ENCODE measurements around the gene HOXD10. TPM values are rescaled to one million over a fixed set of nuclear protein-coding genes. Genes with fewer than 3 reads are reported as not detected.

Gene HOXD10
- polyA plus RNA-seq, 1 donor, result 0.24 TPM

DNA sequence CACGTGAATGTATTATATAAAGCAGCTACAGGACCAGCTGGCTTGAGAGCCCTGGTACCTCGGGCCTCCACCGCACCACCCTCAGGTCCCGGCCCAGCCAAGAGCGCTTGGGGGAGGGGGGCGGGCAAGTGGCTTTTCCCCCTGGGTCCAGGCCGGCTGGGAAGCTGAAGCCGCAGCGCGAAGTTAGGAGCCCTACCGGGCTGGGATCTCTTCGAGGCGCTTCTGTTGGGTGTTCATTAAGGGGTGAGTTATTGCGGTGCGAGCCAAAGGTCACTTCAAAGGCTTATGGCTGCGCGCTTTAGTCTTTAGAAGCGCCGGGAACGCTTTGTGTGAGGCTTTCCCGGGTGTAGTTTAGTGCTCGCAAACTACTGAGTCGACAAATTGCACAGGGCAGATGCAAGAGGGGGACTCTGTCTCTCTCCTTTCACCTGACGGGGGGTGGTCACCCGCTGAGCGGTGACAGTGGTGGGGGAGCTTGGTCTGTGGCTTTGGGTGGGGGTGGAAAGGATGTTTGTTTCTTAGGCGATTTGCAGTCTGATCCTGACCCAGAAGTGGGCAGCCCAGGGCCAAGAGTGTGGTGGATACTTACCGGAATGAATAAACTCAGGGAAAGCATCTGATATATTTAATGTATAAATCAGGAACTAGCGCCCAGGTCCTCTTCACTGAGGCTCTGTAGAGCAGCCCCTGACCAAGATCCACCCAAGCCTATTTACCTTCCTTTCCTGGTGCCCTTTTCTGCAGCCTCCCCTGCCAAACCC, 46.5 kb downstream of the HOXD10 start:
- DNase-seq (ENCODE audit: low read depth), result no peak

DNA sequence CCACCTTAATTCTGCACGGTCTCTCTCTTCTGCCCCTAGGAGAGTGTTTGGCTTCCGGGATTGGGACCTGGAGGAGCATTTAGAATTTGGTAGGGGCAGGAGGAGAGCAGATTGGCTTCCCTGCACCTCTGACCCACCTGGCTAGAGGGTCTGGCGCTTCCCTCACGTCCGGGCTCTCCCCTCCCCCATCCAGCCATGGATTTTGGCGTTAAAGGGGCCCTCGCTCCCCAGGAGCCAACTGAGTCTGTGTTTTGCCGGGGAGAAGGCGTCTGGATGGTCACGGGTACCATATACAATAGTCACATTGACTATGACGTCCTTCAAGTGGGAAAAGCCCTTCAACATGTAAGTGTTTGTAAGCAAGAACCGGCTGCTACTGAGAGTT, 47.1 kb downstream of the HOXD10 start:
- DNase-seq (ENCODE audit: low read depth), result no peak

DNA sequence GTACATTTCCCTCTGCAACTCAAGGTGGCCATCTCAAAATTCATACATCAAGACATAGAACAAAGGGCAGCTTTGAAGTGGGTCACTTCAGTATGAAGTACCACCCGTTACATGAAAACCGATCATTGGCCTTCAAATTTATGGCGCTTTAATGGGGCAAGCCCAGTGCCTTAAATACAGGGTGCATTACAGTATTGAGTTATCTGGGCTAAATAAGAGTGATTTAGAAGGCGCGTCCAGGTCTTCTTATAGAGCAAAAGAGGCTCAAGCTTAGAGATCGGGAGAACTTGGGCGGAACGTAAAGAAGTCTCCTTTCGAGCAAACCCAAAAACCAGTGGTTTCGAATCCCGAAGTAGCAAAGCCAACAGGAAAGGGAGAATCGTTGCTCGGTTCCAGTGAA, 47.6 kb downstream of the HOXD10 start:
- no peak for DNase-seq (ENCODE audit: low read depth)

DNA sequence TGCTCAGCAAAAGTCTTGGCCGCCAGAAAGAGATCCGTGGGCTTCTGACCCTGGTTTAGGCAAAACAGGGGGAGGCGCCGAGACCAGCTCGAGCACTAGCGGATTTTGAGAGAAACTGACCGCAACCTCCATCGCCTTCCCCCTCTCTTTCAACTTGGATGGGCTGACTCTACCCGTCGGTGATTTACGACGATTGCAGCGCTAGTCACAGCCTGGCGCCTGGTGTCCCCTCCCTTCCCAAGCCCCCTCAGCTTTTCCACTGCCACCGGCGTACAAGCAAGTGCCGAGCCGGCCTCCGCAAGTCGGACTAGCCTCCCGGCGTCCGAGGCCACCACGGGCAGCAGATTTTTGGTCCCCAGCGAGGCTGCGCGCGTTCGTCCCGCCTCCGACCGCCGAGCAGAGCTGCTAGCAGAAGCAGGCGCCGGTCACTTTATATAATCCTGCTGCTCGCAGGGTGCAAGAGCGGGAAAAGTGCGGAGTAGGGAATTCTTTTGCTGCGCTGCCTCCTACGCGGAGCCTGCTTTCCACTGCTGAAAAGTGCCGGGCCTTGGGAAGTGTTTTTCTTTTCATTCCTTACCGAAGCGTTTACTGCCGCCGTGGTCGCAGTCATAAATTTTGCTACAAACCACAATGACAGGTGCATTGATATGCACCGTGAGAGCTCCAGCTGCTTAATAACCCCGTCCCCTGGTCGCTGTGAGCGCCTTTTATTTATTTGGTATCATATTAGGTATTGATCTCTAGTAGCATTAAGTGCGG, 48.2 kb downstream of the HOXD10 start:
- no peak for DNase-seq (ENCODE audit: low read depth)

GRCh38 chr2:176165370-176166050, 48.9 kb downstream of the HOXD10 start:
- no peak for DNase-seq (ENCODE audit: low read depth)

GRCh38 chr2:176166272-176166671, 49.7 kb downstream of the HOXD10 start:
- DNase-seq (ENCODE audit: low read depth), result no peak

DNA sequence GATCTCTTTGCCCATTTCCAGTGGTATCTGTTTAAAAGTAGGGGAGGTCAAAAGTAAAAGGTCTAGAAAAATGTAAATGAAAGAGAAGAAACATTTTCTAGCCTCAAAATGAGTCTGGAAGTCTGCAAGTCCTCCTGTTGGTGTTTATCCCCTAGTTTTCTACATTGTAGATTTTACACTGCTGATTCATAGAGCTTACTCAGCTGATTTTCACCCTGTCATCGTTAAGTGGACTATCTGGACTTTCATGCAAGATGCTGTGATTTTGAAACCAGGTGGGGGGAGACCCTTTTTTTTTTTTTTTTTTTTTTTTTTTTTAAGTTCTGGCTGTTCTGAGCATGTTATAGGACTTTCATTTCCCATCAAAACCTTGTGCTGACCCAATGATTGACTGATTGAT, 50.8 kb downstream of the HOXD10 start:
- no peak for DNase-seq (ENCODE audit: low read depth)

- DNase-seq (ENCODE audit: low read depth), result no peak
Observed at GRCh38 chr2:176169181-176169580, 52.6 kb downstream of the HOXD10 start.

Other genes starting within 250 kb of the HOXD10 start
- 39.3 TPM for gene LNPK, start 114.5 kb upstream of the HOXD10 start, polyA plus RNA-seq (ENCODE audit: insufficient read length)
- not detected for gene EVX2, start 32.8 kb upstream of the HOXD10 start, polyA plus RNA-seq (ENCODE audit: insufficient read length)
- gene HOXD13, start 24.1 kb upstream of the HOXD10 start, polyA plus RNA-seq (ENCODE audit: insufficient read length), result not detected
- not detected for gene HOXD12, start 17.0 kb upstream of the HOXD10 start, polyA plus RNA-seq (ENCODE audit: insufficient read length)
- not detected for gene HOXD11, start 9.5 kb upstream of the HOXD10 start, polyA plus RNA-seq (ENCODE audit: insufficient read length)
- gene HOXD9, start 5.9 kb downstream of the HOXD10 start, polyA plus RNA-seq (ENCODE audit: insufficient read length), result 7.6 TPM
- gene HOXD8, start 12.9 kb downstream of the HOXD10 start, polyA plus RNA-seq (ENCODE audit: insufficient read length), result 40.0 TPM
- 8.9 TPM for gene HOXD4, start 34.8 kb downstream of the HOXD10 start, polyA plus RNA-seq (ENCODE audit: insufficient read length)
- 3.3 TPM for gene HOXD3, start 40.5 kb downstream of the HOXD10 start, polyA plus RNA-seq (ENCODE audit: insufficient read length)
- gene HOXD1, start 71.9 kb downstream of the HOXD10 start, polyA plus RNA-seq (ENCODE audit: insufficient read length), result 2.6 TPM
- 59.0 TPM for gene MTX2, start 152.7 kb downstream of the HOXD10 start, polyA plus RNA-seq (ENCODE audit: insufficient read length)